HUES6 (cell line): ENCODE data around the gene ALDH7A1.
"Not testable (repeated sequence)": the region's sequence is repeated elsewhere in the genome, so short reads cannot be mapped to it uniquely, and the experiment has no call there.

Experiments used
- H3K27ac ChIP-seq: 2 replicates; pipeline ENCODE4 v1.7.0; 2013; ENCODE audit warnings: low read depth, mild to moderate bottlenecking, low read length, inconsistent platforms
- H3K27me3 ChIP-seq: 2 replicates; pipeline ENCODE4 v1.6.1; 2013; ENCODE audit warnings: low read length; ENCODE audit not compliant: control insufficient read depth, insufficient read depth
- H3K36me3 ChIP-seq: 2 replicates; pipeline ENCODE4 v1.6.1; 2013; ENCODE audit warnings: low read length; ENCODE audit not compliant: control insufficient read depth, insufficient read depth
- H3K4me1 ChIP-seq: 2 replicates; pipeline ENCODE4 v1.6.1; 2013; ENCODE audit warnings: low read length; ENCODE audit not compliant: control insufficient read depth, insufficient read depth
- H3K4me3 ChIP-seq: 2 replicates; pipeline ENCODE4 v1.5.1; 2013; ENCODE audit warnings: low read depth, low read length
- H3K9ac ChIP-seq: one replicate; pipeline ENCODE4 v1.6.1; 2013; ENCODE audit warnings: mild to moderate bottlenecking, low read length
- H3K9me3 ChIP-seq: 2 replicates; pipeline ENCODE4 v1.6.1; 2013; ENCODE audit warnings: low read depth, low read length; ENCODE audit not compliant: control insufficient read depth, insufficient read depth

The ALDH7A1 gene

DNA sequence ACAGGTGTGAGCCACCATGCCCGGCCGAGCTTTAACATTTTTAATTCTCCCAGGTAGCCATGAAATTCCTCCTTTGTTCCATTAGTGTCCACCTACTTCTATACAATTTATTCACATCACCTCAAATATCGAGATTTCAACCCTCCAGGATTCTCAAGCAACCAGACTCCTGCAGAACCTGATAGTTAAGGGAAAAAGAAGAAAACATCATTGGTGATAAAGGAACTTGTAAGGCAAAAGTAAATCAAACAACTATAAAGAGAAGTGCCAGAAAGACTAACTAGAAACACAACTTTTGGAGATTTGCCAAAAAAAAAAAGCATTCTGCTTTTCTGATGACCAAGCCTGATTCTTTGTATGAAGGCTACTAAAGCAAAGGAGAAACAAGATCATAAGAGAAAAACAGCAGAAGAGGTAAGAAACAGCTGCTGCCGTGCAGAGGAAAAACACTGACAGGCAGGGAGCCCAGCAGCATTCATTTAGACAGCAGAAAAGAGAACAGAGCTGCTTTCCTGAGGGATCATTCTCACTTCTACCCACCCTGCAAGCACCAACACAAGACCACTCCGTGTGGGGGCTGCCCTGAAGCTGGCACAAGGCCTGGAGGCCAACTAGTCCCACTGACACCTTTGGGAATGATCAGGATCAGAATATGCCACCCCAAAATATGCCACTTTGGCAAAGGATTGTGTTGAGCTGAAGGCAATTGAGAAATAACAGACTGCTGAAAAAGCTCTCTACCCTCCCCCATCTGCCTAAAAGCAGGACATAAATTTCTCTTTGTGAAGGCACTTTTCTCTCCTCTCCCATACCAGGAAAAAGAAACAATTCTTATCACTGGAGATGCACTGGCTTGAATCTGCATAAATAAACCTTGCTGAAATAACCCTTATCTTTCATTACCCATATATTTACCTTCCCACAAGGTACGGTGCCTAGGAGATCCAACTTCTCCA is 75.1 kb downstream of the ALDH7A1 start:
- Histone ChIP-seq H3K4me3 (no peak overlapping the region), H3K4me1 (peaks cover 7% of the 10 kb centered on the region), H3K36me3 (no peaks in the 10 kb centered on the region), H3K27me3 (no peaks in the 10 kb centered on the region), H3K9me3 (no peaks in the 10 kb centered on the region), H3K27ac (no peak overlapping the region), H3K9ac (no peak overlapping the region)

DNA sequence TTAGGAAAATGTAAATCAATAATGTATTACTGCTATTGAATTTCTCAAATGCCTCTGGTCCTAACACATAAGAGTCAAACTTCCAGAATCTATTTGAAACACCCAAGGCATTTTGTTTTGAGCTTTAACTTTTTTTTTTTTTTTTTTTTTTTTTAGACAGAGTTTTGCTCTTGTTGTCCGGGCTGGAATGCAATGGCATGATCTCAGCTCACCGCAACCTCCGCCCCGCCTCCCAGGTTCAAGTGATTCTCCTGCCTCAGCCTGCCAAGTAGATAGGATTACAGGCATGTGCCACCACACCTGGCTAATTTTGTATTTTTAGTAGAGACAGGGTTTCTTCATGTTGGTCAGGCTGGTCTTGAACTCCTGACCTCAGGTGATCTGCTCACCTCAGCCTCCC is 75.8 kb downstream of the ALDH7A1 start:
- not testable (repeated sequence) for H3K36me3 ChIP-seq, H3K27me3 ChIP-seq, H3K4me3 ChIP-seq, H3K9ac ChIP-seq, H3K9me3 ChIP-seq, H3K4me1 ChIP-seq, H3K27ac ChIP-seq

DNA sequence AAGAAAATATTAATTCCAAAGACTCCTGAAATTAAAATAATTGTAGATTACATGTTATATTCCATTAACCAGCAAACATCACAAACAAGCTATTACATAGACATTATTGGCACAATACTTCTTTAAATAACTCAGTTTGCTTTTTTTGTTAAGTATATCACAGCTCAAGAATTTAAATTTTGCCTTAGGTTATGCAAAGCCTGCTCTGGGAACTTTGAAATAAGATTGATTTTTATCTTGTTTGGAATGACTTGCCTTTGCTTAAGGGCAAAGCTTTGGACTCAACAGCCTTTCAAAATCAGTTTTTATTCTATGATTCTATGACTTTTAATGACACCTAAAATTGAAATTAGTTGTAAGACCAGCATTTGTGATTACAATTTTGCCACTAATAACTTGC is 78.2 kb downstream of the ALDH7A1 start:
- no peak overlapping the region for H3K4me3 ChIP-seq

DNA sequence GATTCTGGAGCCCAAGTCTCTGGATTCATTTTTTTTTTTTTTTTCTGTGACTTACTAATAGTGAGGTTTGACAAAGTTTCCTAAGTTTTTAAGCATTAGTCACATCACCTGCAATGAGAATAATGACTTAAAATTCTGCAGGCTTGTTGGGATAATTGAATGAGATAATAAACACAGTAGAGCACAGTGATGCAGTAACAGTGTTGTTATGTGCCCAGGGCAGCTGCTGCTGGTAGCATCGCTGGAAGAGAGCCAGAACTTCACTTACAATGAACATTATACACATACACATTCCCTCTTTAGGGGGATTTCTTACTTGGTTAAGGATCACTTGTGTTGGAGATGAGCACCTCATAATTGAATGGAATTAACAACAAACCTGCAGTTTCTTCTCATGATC is 78.9 kb downstream of the ALDH7A1 start:
- no peak overlapping the region for H3K9ac ChIP-seq
- no peak overlapping the region for H3K4me3 ChIP-seq
- H3K4me1 ChIP-seq: peaks cover 7% of the 10 kb centered on the region
- H3K27ac ChIP-seq: no peak overlapping the region
- H3K36me3 ChIP-seq: no peaks in the 10 kb centered on the region
- no peaks in the 10 kb centered on the region for H3K27me3 ChIP-seq
- H3K9me3 ChIP-seq: no peaks in the 10 kb centered on the region

More for the DNA sequence above, 78.2 kb downstream of the ALDH7A1 start:
- H3K4me1 ChIP-seq: peaks cover 7% of the 10 kb centered on the region
- no peaks in the 10 kb centered on the region for H3K27me3 ChIP-seq
- H3K9me3 ChIP-seq: no peaks in the 10 kb centered on the region
- no peaks in the 10 kb centered on the region for H3K36me3 ChIP-seq
- H3K9ac ChIP-seq: no peak overlapping the region
- no peak overlapping the region for H3K27ac ChIP-seq

DNA sequence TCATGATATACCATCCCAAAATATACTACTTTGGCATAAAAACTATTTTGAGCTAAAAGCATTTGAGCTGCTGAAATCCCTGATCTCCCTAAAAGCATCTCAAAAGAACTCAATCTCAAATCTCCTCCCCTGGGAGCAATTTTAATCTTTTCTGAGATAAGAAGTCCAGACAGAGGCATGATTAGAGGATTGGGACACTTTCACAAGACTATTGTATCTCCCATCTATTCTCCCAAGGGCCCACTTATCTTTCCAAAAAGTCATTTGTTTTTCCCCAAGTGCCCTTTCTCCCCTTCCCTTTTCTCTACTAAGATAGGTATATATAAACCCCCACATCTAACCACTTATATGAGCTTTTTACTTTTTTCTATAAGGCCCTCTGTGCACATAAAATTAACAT is 79.7 kb downstream of the ALDH7A1 start:
- Histone ChIP-seq H3K27me3 (no peaks in the 10 kb centered on the region), H3K4me1 (peaks cover 7% of the 10 kb centered on the region), H3K36me3 (no peaks in the 10 kb centered on the region), H3K9ac (no peak overlapping the region), H3K27ac (no peak overlapping the region), H3K4me3 (no peak overlapping the region), H3K9me3 (no peaks in the 10 kb centered on the region)

DNA sequence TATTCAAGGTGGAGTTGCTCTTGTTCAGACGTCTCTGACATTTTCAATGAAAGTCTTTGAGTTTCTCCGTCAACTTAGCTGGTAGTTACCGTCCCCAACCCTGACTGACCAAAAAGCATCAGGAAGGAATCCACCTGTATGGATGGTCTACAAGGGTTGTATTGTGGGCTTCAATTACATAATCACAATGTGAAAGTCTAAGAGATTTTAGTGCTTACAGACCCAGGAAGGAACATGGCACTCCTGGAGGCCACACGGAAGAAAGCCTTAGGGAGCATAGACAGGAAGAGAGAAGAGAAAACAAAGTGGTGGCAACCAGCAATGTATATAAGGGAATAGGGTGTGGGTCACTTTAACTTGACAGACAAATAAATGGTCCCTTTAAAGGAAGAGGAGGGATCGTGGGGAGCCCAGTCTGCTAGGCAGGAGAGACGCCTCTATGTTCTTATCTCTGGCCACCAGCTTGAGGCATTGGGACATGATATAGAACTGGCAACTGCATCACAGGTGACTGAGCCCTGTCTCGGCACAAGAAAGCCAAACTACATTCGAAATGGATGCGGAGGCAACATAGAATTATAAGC is 80.4 kb downstream of the ALDH7A1 start:
- Histone ChIP-seq H3K27me3 (no peaks in the 10 kb centered on the region), H3K36me3 (no peaks in the 10 kb centered on the region), H3K9me3 (no peaks in the 10 kb centered on the region), H3K27ac (no peak overlapping the region), H3K4me1 (no peaks in the 10 kb centered on the region; the same call in 1 of the 2 replicates), H3K9ac (no peak overlapping the region), H3K4me3 (no peak overlapping the region)

DNA sequence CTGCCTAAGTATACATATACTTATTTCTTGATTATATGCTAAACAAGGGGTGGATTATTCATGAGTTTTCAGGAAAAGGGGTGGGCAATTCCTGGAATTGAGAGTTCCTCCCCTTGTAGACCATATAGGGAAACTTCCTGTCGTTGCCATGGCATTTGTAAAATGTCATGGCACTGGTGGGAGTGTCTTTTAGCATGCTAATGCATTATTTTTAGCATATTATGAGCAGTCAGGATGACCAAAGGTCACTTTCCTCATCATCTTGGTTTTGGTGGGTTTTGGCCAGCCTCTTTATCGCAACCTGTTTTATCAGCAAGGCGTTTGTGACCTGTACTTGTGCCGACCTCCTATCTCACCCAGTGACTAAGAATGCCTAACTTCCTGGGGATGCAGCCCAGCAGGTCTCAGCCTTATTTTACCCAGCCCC is 80.9 kb downstream of the ALDH7A1 start:
- H3K4me1 ChIP-seq: no peaks in the 10 kb centered on the region
- no peak overlapping the region for H3K27ac ChIP-seq
- H3K9me3 ChIP-seq: no peaks in the 10 kb centered on the region
- H3K4me3 ChIP-seq: no peak overlapping the region
- no peaks in the 10 kb centered on the region for H3K27me3 ChIP-seq
- no peaks in the 10 kb centered on the region for H3K36me3 ChIP-seq
- H3K9ac ChIP-seq: no peak overlapping the region

DNA sequence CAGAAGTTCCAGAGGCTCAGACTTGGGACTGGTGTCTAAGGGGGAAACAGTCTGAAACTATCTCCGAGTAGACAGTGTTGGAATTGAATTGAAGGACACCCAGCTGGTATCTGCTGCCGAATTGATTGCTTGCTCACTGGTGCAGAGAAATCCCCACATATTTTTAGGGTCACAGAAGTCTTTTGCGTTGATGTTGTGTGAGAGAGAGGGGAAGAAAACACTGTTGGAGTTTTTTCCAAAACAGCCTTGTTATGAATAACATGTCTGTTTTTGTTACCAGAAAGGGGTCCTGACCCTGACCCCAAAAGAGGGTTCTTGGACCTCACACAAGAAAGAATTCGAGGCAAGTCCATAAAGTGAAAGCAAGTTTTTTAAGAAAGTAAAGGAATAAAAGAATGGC is 81.3 kb downstream of the ALDH7A1 start:
- no peaks in the 10 kb centered on the region for H3K9me3 ChIP-seq

DNA sequence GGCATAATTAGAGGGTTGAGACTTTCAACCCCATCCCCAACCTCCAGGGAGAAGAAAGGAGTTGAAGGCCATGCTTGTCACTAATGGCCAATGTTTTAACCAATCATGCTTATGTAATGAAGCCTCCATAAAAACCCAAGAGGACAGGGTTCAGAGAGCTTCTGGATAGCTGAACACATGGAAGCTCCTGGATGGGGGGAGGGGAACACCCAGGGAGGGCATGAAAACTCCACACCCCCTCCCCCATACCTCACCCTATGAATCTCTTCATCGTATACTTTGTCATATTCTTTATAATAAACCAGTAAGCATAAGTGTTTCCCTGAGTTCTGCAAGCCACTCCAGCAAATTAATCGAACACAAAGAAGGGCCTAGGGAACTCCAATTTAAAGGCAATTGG is 81.7 kb downstream of the ALDH7A1 start:
- H3K27me3 ChIP-seq: no peaks in the 10 kb centered on the region
- no peak overlapping the region for H3K4me3 ChIP-seq
- no peak overlapping the region for H3K27ac ChIP-seq
- no peaks in the 10 kb centered on the region for H3K36me3 ChIP-seq
- no peaks in the 10 kb centered on the region for H3K9me3 ChIP-seq
- H3K4me1 ChIP-seq: no peaks in the 10 kb centered on the region
- H3K9ac ChIP-seq: no peak overlapping the region

More for the DNA sequence above, 81.3 kb downstream of the ALDH7A1 start:
- Histone ChIP-seq H3K9ac (no peak overlapping the region), H3K4me3 (no peak overlapping the region), H3K27ac (no peak overlapping the region), H3K27me3 (no peaks in the 10 kb centered on the region), H3K4me1 (no peaks in the 10 kb centered on the region), H3K36me3 (no peaks in the 10 kb centered on the region)

DNA sequence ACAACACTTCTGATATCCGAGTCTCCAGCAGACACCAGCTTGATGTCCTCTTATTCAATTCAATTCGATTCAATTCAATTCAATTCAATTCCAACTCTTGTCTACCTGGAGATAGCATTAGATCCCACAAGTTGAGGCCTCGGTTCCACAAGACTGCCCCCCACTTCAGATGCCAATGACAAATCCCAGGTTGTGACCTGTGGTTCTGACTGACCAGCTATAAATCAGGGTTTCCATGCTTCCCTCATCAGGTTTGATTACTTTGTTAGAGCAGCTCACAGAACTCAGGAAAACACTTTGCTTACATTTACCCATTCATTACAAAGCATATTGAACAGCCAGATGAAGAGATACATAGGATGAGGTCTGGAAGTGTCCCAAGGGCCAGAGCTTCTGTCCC is 82.6 kb downstream of the ALDH7A1 start:
- no peaks in the 10 kb centered on the region for H3K9me3 ChIP-seq
- no peaks in the 10 kb centered on the region for H3K27me3 ChIP-seq
- no peaks in the 10 kb centered on the region for H3K4me1 ChIP-seq
- no peaks in the 10 kb centered on the region for H3K36me3 ChIP-seq
- H3K9ac ChIP-seq: no peak overlapping the region
- H3K4me3 ChIP-seq: no peak overlapping the region
- H3K27ac ChIP-seq: no peak overlapping the region

DNA sequence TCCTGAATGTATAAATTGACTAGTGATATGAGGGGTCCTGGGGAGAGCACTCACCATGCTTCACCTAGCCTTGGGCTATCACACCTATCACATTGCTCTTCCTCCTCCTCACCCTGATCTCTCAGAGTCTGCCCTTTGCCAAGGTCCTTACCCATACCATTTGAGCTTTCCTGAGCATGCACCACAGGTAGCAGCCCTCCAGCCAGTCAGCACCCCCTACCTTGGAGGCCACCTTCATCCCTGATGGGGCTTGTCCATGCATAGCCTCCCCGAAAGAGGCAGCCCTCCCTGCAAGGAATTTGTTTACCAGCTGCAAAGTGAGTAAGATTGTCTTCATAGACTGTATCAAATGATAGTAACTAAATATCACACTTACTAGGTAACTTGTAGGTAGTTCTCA is 83.1 kb downstream of the ALDH7A1 start:
- Histone ChIP-seq H3K27ac (no peak overlapping the region), H3K27me3 (no peaks in the 10 kb centered on the region), H3K9ac (no peak overlapping the region), H3K4me3 (no peak overlapping the region), H3K36me3 (no peaks in the 10 kb centered on the region), H3K4me1 (no peaks in the 10 kb centered on the region), H3K9me3 (no peaks in the 10 kb centered on the region)
